Neural crest cell (in vitro differentiated cells): Measurements from ENCODE around the gene IBA57. TPM values are rescaled to one million over a fixed set of nuclear protein-coding genes. Genes with fewer than 3 reads are reported as not detected.

Source experiments
- DNase-seq: peaks from one replicate; pipeline ENCODE4 v3.0.0; 2021; ENCODE audit warnings: low read depth, mixed read lengths, low spot score
- H3K27ac Mint-ChIP-seq: one replicate; pipeline ENCODE4 v1.8.0; 2021; ENCODE audit warnings: mild to moderate bottlenecking, mixed read lengths; ENCODE audit not compliant: unreplicated experiment
- H3K27me3 Mint-ChIP-seq: 2 replicates; pipeline ENCODE4 v1.8.0; 2021; ENCODE audit warnings: low read depth, mild to moderate bottlenecking, mixed read lengths
- H3K36me3 Mint-ChIP-seq: 2 replicates; pipeline ENCODE4 v1.8.0; 2021; ENCODE audit warnings: low read depth, mild to moderate bottlenecking, mixed read lengths
- H3K4me1 Mint-ChIP-seq: 2 replicates; pipeline ENCODE4 v1.8.0; 2021; ENCODE audit warnings: mixed read lengths
- H3K4me3 Mint-ChIP-seq: one replicate; pipeline ENCODE4 v1.8.0; 2021; ENCODE audit warnings: mild to moderate bottlenecking, mixed read lengths
- H3K9me3 Mint-ChIP-seq: 2 replicates; pipeline ENCODE4 v1.8.0; 2021; ENCODE audit warnings: mixed read lengths
- CTCF ChIP-seq: fragments of 200-600 bp; sonication (generic); conservative IDR thresholded peaks from 2 replicates; pipeline ENCODE4 v1.5.0; 2021; ENCODE audit warnings: antibody characterized with exemption, mild to moderate bottlenecking
- total RNA-seq: library from RNA; stranded (reverse); gene quantifications from 2 replicates; pipeline ENCODE4 v1.2.1, GENCODE V29; 2021

The IBA57 gene
- total RNA-seq, 1 donor from 2014 or later, result 10.4 TPM

GRCh38 chr1:228204958-228205357, 39.4 kb downstream of the IBA57 start:
- H3K9me3 Mint-ChIP-seq, result peaks cover 4% of the 10 kb centered on the region
- no peaks in the 10 kb centered on the region for H3K27me3 Mint-ChIP-seq
- H3K27ac Mint-ChIP-seq, result peak overlapping the region; percentile 68
- TF ChIP-seq CTCF, result no peak
- peaks cover 18% of the 10 kb centered on the region for H3K4me1 Mint-ChIP-seq
- no peak for DNase-seq
- peak overlapping the region; percentile 61 for H3K4me3 Mint-ChIP-seq
- peaks cover 11% of the 10 kb centered on the region for H3K36me3 Mint-ChIP-seq

GRCh38 chr1:228205526-228206436, 40.2 kb downstream of the IBA57 start:
- TF ChIP-seq CTCF, result no peak
- DNase-seq, result no peak
- peaks cover 4% of the 10 kb centered on the region for H3K9me3 Mint-ChIP-seq
- H3K4me1 Mint-ChIP-seq, result peaks cover 18% of the 10 kb centered on the region
- peak overlapping the region; percentile 95 for H3K27ac Mint-ChIP-seq
- H3K36me3 Mint-ChIP-seq, result peaks cover 6% of the 10 kb centered on the region
- peak overlapping the region; percentile 65 for H3K4me3 Mint-ChIP-seq
- H3K27me3 Mint-ChIP-seq, result no peaks in the 10 kb centered on the region

- no peaks in the 10 kb centered on the region for H3K9me3 Mint-ChIP-seq
- DNase-seq, result no peak
- TF ChIP-seq CTCF, result no peak
- no peaks in the 10 kb centered on the region for H3K27me3 Mint-ChIP-seq
- H3K36me3 Mint-ChIP-seq, result no peaks in the 10 kb centered on the region
- peak overlapping the region; percentile 75 for H3K27ac Mint-ChIP-seq
- peak overlapping the region; percentile 65 for H3K4me3 Mint-ChIP-seq
- peaks cover 18% of the 10 kb centered on the region for H3K4me1 Mint-ChIP-seq
Measured at GRCh38 chr1:228206582-228207351, 41.2 kb downstream of the IBA57 start.

- Mint-ChIP-seq H3K27me3 (no peaks in the 10 kb centered on the region), H3K4me1 (peaks cover 18% of the 10 kb centered on the region), H3K27ac (no peak overlapping the region), H3K4me3 (no peak overlapping the region), H3K9me3 (no peaks in the 10 kb centered on the region), H3K36me3 (no peaks in the 10 kb centered on the region)
- no peak for TF ChIP-seq CTCF
- no peak for DNase-seq
Measured at GRCh38 chr1:228207381-228207810, 41.8 kb downstream of the IBA57 start.

- DNase-seq, result no peak
- Mint-ChIP-seq H3K9me3 (no peaks in the 10 kb centered on the region), H3K4me3 (no peak within 1 kb of the TSS), H3K4me1 (peaks cover 18% of the 10 kb centered on the region), H3K27me3 (no peaks in the 10 kb centered on the region), H3K36me3 (no peaks in the 10 kb centered on the region), H3K27ac (no peak within 1 kb of the TSS)
- no peak for TF ChIP-seq CTCF
Measured at GRCh38 chr1:228207851-228208821, 42.5 kb downstream of the IBA57 start, which contains the start of gene OBSCN. OBSCN (plus strand) TSS chr1:228208044; CDS start chr1:228211784, 3,740 bp downstream.
